Measurements from ENCODE around the gene LAMA1.

Gene LAMA1

GRCh38 chr18:7112936-7113335 lies 4.7 kb downstream of the LAMA1 start:
- H3K27me3 ChIP-seq (ENCODE audit: control insufficient read depth in 1 of 2, insufficient read depth in 2 of 2, low read length in 2 of 2) = peaks cover 22 to 25% of the 10 kb centered on the region in 2 donors
- H3K27ac ChIP-seq (ENCODE audit: low read depth, low read length) = no peak overlapping the region

GRCh38 chr18:7111134-7111533 lies 6.5 kb downstream of the LAMA1 start:
- Histone ChIP-seq H3K4me3 (ENCODE audit: low read depth in 1 of 2, low read length in 2 of 2) (no peak overlapping the region), H3K27ac (ENCODE audit: low read depth, low read length) (no peak overlapping the region), H3K4me1 (ENCODE audit: control insufficient read depth in 1 of 2, insufficient read depth in 2 of 2, low read length in 2 of 2) (peaks cover 0 to 2% of the 10 kb centered on the region in 2 donors), H3K27me3 (ENCODE audit: control insufficient read depth in 1 of 2, insufficient read depth in 2 of 2, low read length in 2 of 2) (peaks cover 16 to 18% of the 10 kb centered on the region in 2 donors), H3K9ac (ENCODE audit: low read depth in 1 of 2, low read length in 2 of 2) (no peak overlapping the region), H3K36me3 (ENCODE audit: control insufficient read depth in 1 of 2, insufficient read depth in 2 of 2, low read length in 2 of 2) (no peaks in the 10 kb centered on the region), H3K9me3 (ENCODE audit: control insufficient read depth in 1 of 2, low read length in 2 of 2) (no peaks in the 10 kb centered on the region)

More at GRCh38 chr18:7112936-7113335, 4.7 kb downstream of the LAMA1 start:
- Histone ChIP-seq H3K4me1 (ENCODE audit: control insufficient read depth in 1 of 2, insufficient read depth in 2 of 2, low read length in 2 of 2) (peaks cover 0 to 6% of the 10 kb centered on the region in 2 donors), H3K9me3 (ENCODE audit: control insufficient read depth in 1 of 2, low read length in 2 of 2) (no peaks in the 10 kb centered on the region), H3K9ac (ENCODE audit: low read depth in 1 of 2, low read length in 2 of 2) (no peak overlapping the region), H3K4me3 (ENCODE audit: low read depth in 1 of 2, low read length in 2 of 2) (no peak overlapping the region), H3K36me3 (ENCODE audit: control insufficient read depth in 1 of 2, insufficient read depth in 2 of 2, low read length in 2 of 2) (no peaks in the 10 kb centered on the region)

- Histone ChIP-seq H3K9ac (ENCODE audit: low read depth in 1 of 2, low read length in 2 of 2) (no peak overlapping the region), H3K4me1 (ENCODE audit: control insufficient read depth in 1 of 2, insufficient read depth in 2 of 2, low read length in 2 of 2) (no peaks in the 10 kb centered on the region), H3K27me3 (ENCODE audit: control insufficient read depth in 1 of 2, insufficient read depth in 2 of 2, low read length in 2 of 2) (peaks cover 0 to under 1% of the 10 kb centered on the region in 2 donors), H3K4me3 (ENCODE audit: low read depth in 1 of 2, low read length in 2 of 2) (no peak overlapping the region), H3K27ac (ENCODE audit: low read depth, low read length) (no peak overlapping the region), H3K36me3 (ENCODE audit: control insufficient read depth in 1 of 2, insufficient read depth in 2 of 2, low read length in 2 of 2) (no peaks in the 10 kb centered on the region), H3K9me3 (ENCODE audit: control insufficient read depth in 1 of 2, low read length in 2 of 2) (no peaks in the 10 kb centered on the region)
Measured at GRCh38 chr18:7105943-7106342, 11.7 kb downstream of the LAMA1 start.

GRCh38 chr18:7105268-7105667 lies 12.3 kb downstream of the LAMA1 start:
- no peaks in the 10 kb centered on the region for H3K27me3 ChIP-seq (ENCODE audit: control insufficient read depth in 1 of 2, insufficient read depth in 2 of 2, low read length in 2 of 2)
- no peaks in the 10 kb centered on the region for H3K36me3 ChIP-seq (ENCODE audit: control insufficient read depth in 1 of 2, insufficient read depth in 2 of 2, low read length in 2 of 2)
- no peak overlapping the region for H3K27ac ChIP-seq (ENCODE audit: low read depth, low read length)
- no peaks in the 10 kb centered on the region for H3K9me3 ChIP-seq (ENCODE audit: control insufficient read depth in 1 of 2, low read length in 2 of 2)
- H3K4me1 ChIP-seq (ENCODE audit: control insufficient read depth in 1 of 2, insufficient read depth in 2 of 2, low read length in 2 of 2) = no peaks in the 10 kb centered on the region
- no peak overlapping the region for H3K9ac ChIP-seq (ENCODE audit: low read depth in 1 of 2, low read length in 2 of 2)
- no peak overlapping the region for H3K4me3 ChIP-seq (ENCODE audit: low read depth in 1 of 2, low read length in 2 of 2)

GRCh38 chr18:7104649-7105048 lies 12.9 kb downstream of the LAMA1 start:
- Histone ChIP-seq H3K4me3 (ENCODE audit: low read depth in 1 of 2, low read length in 2 of 2) (no peak overlapping the region), H3K9me3 (ENCODE audit: control insufficient read depth in 1 of 2, low read length in 2 of 2) (no peaks in the 10 kb centered on the region), H3K27ac (ENCODE audit: low read depth, low read length) (no peak overlapping the region), H3K4me1 (ENCODE audit: control insufficient read depth in 1 of 2, insufficient read depth in 2 of 2, low read length in 2 of 2) (no peaks in the 10 kb centered on the region), H3K36me3 (ENCODE audit: control insufficient read depth in 1 of 2, insufficient read depth in 2 of 2, low read length in 2 of 2) (no peaks in the 10 kb centered on the region), H3K9ac (ENCODE audit: low read depth in 1 of 2, low read length in 2 of 2) (no peak overlapping the region), H3K27me3 (ENCODE audit: control insufficient read depth in 1 of 2, insufficient read depth in 2 of 2, low read length in 2 of 2) (no peaks in the 10 kb centered on the region)

- Histone ChIP-seq H3K9ac (ENCODE audit: low read depth in 1 of 2, low read length in 2 of 2) (no peak overlapping the region), H3K27ac (ENCODE audit: low read depth, low read length) (no peak overlapping the region), H3K9me3 (ENCODE audit: control insufficient read depth in 1 of 2, low read length in 2 of 2) (no peaks in the 10 kb centered on the region), H3K27me3 (ENCODE audit: control insufficient read depth in 1 of 2, insufficient read depth in 2 of 2, low read length in 2 of 2) (no peaks in the 10 kb centered on the region), H3K4me1 (ENCODE audit: control insufficient read depth in 1 of 2, insufficient read depth in 2 of 2, low read length in 2 of 2) (no peaks in the 10 kb centered on the region), H3K4me3 (ENCODE audit: low read depth in 1 of 2, low read length in 2 of 2) (no peak overlapping the region), H3K36me3 (ENCODE audit: control insufficient read depth in 1 of 2, insufficient read depth in 2 of 2, low read length in 2 of 2) (no peaks in the 10 kb centered on the region)
Measured at GRCh38 chr18:7102131-7102530, 15.5 kb downstream of the LAMA1 start.

GRCh38 chr18:7096838-7097237 lies 20.8 kb downstream of the LAMA1 start:
- H3K27ac ChIP-seq (ENCODE audit: low read depth, low read length) = no peak overlapping the region
- no peak overlapping the region for H3K9ac ChIP-seq (ENCODE audit: low read depth in 1 of 2, low read length in 2 of 2)
- no peaks in the 10 kb centered on the region for H3K27me3 ChIP-seq (ENCODE audit: control insufficient read depth in 1 of 2, insufficient read depth in 2 of 2, low read length in 2 of 2)
- no peaks in the 10 kb centered on the region for H3K4me1 ChIP-seq (ENCODE audit: control insufficient read depth in 1 of 2, insufficient read depth in 2 of 2, low read length in 2 of 2)
- no peaks in the 10 kb centered on the region for H3K9me3 ChIP-seq (ENCODE audit: control insufficient read depth in 1 of 2, low read length in 2 of 2)
- H3K4me3 ChIP-seq (ENCODE audit: low read depth in 1 of 2, low read length in 2 of 2) = no peak overlapping the region
- no peaks in the 10 kb centered on the region for H3K36me3 ChIP-seq (ENCODE audit: control insufficient read depth in 1 of 2, insufficient read depth in 2 of 2, low read length in 2 of 2)

GRCh38 chr18:7094427-7094826 lies 23.2 kb downstream of the LAMA1 start:
- Histone ChIP-seq H3K4me3 (ENCODE audit: low read depth in 1 of 2, low read length in 2 of 2) (no peak overlapping the region), H3K27me3 (ENCODE audit: control insufficient read depth in 1 of 2, insufficient read depth in 2 of 2, low read length in 2 of 2) (no peaks in the 10 kb centered on the region), H3K9me3 (ENCODE audit: control insufficient read depth in 1 of 2, low read length in 2 of 2) (no peaks in the 10 kb centered on the region), H3K27ac (ENCODE audit: low read depth, low read length) (no peak overlapping the region), H3K4me1 (ENCODE audit: control insufficient read depth in 1 of 2, insufficient read depth in 2 of 2, low read length in 2 of 2) (no peaks in the 10 kb centered on the region), H3K9ac (ENCODE audit: low read depth in 1 of 2, low read length in 2 of 2) (no peak overlapping the region), H3K36me3 (ENCODE audit: control insufficient read depth in 1 of 2, insufficient read depth in 2 of 2, low read length in 2 of 2) (no peaks in the 10 kb centered on the region)

- Histone ChIP-seq H3K27ac (ENCODE audit: low read depth, low read length) (no peak overlapping the region), H3K9me3 (ENCODE audit: control insufficient read depth in 1 of 2, low read length in 2 of 2) (no peaks in the 10 kb centered on the region), H3K36me3 (ENCODE audit: control insufficient read depth in 1 of 2, insufficient read depth in 2 of 2, low read length in 2 of 2) (no peaks in the 10 kb centered on the region), H3K27me3 (ENCODE audit: control insufficient read depth in 1 of 2, insufficient read depth in 2 of 2, low read length in 2 of 2) (peaks cover 0 to 8% of the 10 kb centered on the region in 2 donors), H3K4me3 (ENCODE audit: low read depth in 1 of 2, low read length in 2 of 2) (no peak overlapping the region), H3K4me1 (ENCODE audit: control insufficient read depth in 1 of 2, insufficient read depth in 2 of 2, low read length in 2 of 2) (no peaks in the 10 kb centered on the region), H3K9ac (ENCODE audit: low read depth in 1 of 2, low read length in 2 of 2) (no peak overlapping the region)
Measured at GRCh38 chr18:7090771-7091170, 26.8 kb downstream of the LAMA1 start.

- H3K27me3 ChIP-seq (ENCODE audit: control insufficient read depth in 1 of 2, insufficient read depth in 2 of 2, low read length in 2 of 2) = peaks cover 0 to 8% of the 10 kb centered on the region in 2 donors
- no peaks in the 10 kb centered on the region for H3K4me1 ChIP-seq (ENCODE audit: control insufficient read depth in 1 of 2, insufficient read depth in 2 of 2, low read length in 2 of 2)
- no peaks in the 10 kb centered on the region for H3K9me3 ChIP-seq (ENCODE audit: control insufficient read depth in 1 of 2, low read length in 2 of 2)
- H3K27ac ChIP-seq (ENCODE audit: low read depth, low read length) = no peak overlapping the region
- no peak overlapping the region for H3K4me3 ChIP-seq (ENCODE audit: low read depth in 1 of 2, low read length in 2 of 2)
- no peak overlapping the region for H3K9ac ChIP-seq (ENCODE audit: low read depth in 1 of 2, low read length in 2 of 2)
- no peaks in the 10 kb centered on the region for H3K36me3 ChIP-seq (ENCODE audit: control insufficient read depth in 1 of 2, insufficient read depth in 2 of 2, low read length in 2 of 2)
Measured at GRCh38 chr18:7089369-7089768, 28.2 kb downstream of the LAMA1 start.
